KOPT-K1 (cell line): ENCODE results near the gene NADK2.
"Not testable (repeated sequence)": the region's sequence is repeated elsewhere in the genome, so short reads cannot be mapped to it uniquely, and the experiment has no call there.

Experiments used
- H3K27ac ChIP-seq: fragments of 200-600 bp; sonication (generic); 2 replicates; pipeline ENCODE4 v1.5.1; 2016; ENCODE audit warnings: antibody characterized with exemption, mild to moderate bottlenecking, low read depth, low read length; ENCODE audit not compliant: poor library complexity, severe bottlenecking
- H3K36me3 ChIP-seq: fragments of 200-600 bp; sonication (generic); 2 replicates; pipeline ENCODE4 v1.5.1; 2017; ENCODE audit warnings: antibody characterized with exemption, mild to moderate bottlenecking, low read length, moderate library complexity; ENCODE audit not compliant: insufficient read depth
- H3K9me3 ChIP-seq: fragments of 200-600 bp; sonication (generic); 2 replicates; pipeline ENCODE4 v1.5.1; 2017; ENCODE audit warnings: antibody characterized with exemption, low read length, mild to moderate bottlenecking; ENCODE audit not compliant: insufficient read depth, poor library complexity, severe bottlenecking

NADK2 gene

GRCh38 chr5:36200513-36200912 lies 41.2 kb downstream of the NADK2 start:
- Histone ChIP-seq H3K9me3 (no peaks in the 10 kb centered on the region), H3K27ac (no peak overlapping the region), H3K36me3 (peaks cover 74% of the 10 kb centered on the region)

- Histone ChIP-seq H3K27ac (no peak overlapping the region), H3K36me3 (peaks cover 76% of the 10 kb centered on the region), H3K9me3 (no peaks in the 10 kb centered on the region)
These were observed 42.1 kb downstream of the NADK2 start for GRCh38 chr5:36199620-36200019.

DNA sequence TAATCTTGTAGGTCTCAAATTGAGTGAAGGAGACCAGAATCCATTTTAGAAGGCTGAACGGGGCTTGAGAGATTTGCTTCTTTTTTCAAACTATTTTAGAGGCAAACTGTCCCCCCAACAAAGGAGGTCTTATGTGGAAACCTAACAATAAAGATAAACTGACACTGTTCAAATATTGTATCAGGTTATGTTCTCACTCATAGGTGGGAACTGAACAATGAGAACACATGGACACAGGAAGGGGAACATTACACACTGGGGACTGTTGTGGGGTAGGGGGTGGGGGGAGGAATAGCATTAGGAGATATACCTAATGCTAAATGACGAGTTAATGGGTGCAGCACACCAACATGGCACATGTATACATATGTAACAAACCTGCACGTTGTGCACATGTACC lies 42.9 kb downstream of the NADK2 start:
- H3K9me3 ChIP-seq, H3K27ac ChIP-seq: not testable (repeated sequence)
- peaks cover 80% of the 10 kb centered on the region for H3K36me3 ChIP-seq

DNA sequence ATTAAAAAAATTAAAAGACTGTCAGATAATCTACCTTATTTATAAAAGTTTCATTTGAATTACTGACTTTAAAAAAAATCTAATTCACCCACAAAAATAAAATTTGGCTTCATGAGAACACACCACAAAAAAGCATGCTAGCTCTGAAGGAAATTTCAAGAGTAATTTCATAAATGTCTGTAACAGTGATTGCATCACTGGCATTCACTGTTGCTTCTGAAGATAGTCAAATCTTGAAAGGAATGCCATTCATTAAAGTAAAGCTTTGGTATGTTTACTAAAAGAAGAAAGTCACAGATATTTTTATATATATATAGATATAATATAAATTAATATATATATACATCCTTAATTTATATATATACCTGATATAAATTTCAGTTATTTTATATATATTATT lies 43.4 kb downstream of the NADK2 start:
- Histone ChIP-seq H3K36me3 (peaks cover 80% of the 10 kb centered on the region), H3K27ac (no peak overlapping the region), H3K9me3 (no peaks in the 10 kb centered on the region)

- Histone ChIP-seq H3K36me3 (peaks cover 82% of the 10 kb centered on the region), H3K9me3 (no peaks in the 10 kb centered on the region)
These were observed 48.0 kb downstream of the NADK2 start for GRCh38 chr5:36193746-36194145.

DNA sequence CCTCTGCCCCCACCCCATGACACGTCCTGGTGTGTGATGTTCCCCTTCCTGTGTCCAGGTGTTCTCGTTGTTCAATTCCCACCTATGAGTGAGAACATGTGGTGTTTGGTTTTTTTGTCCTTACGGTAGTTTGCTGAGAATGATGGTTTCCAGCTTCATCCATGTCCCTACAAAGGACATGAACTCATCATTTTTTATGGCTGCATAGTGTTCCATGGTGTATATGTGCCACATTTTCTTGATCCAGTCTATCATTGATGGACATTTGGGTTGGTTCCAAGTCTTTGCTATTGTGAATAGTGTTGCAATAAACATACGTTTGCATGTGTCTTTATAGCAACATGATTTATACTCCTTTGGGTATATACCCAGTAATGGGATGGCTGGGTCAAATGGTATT lies 57.3 kb downstream of the NADK2 start:
- peaks cover 52% of the 10 kb centered on the region for H3K36me3 ChIP-seq
- not testable (repeated sequence) for H3K9me3 ChIP-seq

More at GRCh38 chr5:36193746-36194145, 48.0 kb downstream of the NADK2 start:
- no peak overlapping the region for H3K27ac ChIP-seq

GRCh38 chr5:36181774-36182173 lies 60.0 kb downstream of the NADK2 start:
- no peak overlapping the region for H3K27ac ChIP-seq
- no peaks in the 10 kb centered on the region for H3K9me3 ChIP-seq
- peaks cover 78% of the 10 kb centered on the region for H3K36me3 ChIP-seq

More for the DNA sequence above, 57.3 kb downstream of the NADK2 start:
- H3K27ac ChIP-seq, result not testable (repeated sequence)

DNA sequence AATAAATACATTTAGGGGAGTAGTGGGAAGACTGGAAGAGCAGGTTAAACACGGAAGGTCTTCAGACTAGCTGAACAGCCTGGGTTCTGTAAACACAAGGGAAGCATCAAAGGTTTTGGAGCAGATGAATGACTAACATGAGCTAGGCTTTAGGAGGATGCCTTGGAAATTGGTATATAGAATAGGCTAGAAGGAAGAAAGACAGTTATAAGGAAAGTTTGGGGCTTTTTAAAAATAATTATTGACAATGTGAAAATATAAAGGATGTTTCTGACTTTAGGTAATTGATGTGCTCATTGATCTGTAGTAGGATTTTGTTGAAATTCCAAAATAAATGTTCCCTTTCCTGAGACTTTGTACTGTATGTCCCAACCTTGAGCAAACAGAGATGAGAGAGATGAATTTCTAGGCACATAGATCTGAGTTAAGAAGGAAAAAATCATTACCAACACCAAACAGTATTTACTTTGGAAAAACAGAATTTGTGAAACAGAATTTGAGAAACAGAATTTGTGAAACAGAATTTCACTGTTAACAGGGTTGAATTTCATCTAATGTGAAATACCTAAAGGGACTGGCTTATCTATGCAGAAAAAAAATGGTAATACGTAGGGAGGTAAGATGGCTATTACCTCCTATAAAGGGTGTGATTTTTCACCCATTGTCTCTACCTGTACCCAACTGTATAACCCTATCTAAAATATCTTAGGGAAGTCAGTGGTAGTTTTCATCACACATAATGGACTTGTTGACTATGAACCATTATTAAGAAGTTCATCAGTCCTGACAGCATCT lies 61.0 kb downstream of the NADK2 start:
- Histone ChIP-seq H3K9me3 (no peaks in the 10 kb centered on the region), H3K27ac (no peak overlapping the region), H3K36me3 (peaks cover 85% of the 10 kb centered on the region)

DNA sequence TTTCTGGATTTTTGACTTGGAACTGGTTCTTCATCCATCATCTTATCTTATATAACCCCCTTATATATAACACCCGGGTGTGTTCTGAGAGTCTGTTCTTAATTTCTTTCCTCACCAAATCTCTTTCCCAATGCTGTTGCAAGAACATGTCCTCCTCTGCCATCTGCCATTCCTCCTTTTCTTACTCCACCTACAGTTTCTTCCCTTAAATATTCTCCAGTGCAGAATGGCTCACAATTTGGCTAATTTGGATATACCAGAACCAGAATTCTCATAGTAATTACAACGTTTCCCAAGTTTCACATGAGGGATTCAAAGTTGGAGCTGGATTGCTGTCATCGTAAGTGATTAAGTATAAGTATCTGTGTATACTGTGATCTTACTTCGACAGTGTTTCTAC lies 61.8 kb downstream of the NADK2 start:
- Histone ChIP-seq H3K27ac (no peak overlapping the region), H3K36me3 (peaks cover 94% of the 10 kb centered on the region), H3K9me3 (no peaks in the 10 kb centered on the region)

- peaks cover 96% of the 10 kb centered on the region for H3K36me3 ChIP-seq
- H3K27ac ChIP-seq, result no peak overlapping the region
These were observed 63.2 kb downstream of the NADK2 start for GRCh38 chr5:36178524-36178890.

GRCh38 chr5:36177715-36178523 lies 63.8 kb downstream of the NADK2 start:
- Histone ChIP-seq H3K36me3 (peaks cover 97% of the 10 kb centered on the region), H3K27ac (no peak overlapping the region), H3K9me3 (no peaks in the 10 kb centered on the region)

More at GRCh38 chr5:36178524-36178890, 63.2 kb downstream of the NADK2 start:
- no peaks in the 10 kb centered on the region for H3K9me3 ChIP-seq

DNA sequence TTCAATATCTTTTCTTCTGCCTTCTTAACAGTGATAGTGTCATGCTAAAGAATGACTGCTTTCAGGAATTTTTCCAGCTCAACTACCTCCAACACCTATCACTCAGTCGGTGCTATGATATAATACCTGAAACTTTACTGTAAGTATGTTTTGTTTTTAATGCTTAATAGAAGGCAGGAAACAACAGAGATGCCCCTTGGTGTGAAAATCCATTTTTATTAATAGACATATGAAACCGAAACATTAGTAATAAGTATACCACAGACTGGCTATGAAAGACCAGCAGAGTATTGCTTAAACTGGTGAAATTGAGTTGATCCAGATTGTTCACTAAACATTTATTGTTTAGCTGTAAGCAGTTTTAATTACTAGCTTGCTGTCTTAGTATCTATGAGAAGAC lies 64.6 kb downstream of the NADK2 start:
- H3K27ac ChIP-seq, result no peak overlapping the region
- H3K36me3 ChIP-seq, result peaks cover 97% of the 10 kb centered on the region

DNA sequence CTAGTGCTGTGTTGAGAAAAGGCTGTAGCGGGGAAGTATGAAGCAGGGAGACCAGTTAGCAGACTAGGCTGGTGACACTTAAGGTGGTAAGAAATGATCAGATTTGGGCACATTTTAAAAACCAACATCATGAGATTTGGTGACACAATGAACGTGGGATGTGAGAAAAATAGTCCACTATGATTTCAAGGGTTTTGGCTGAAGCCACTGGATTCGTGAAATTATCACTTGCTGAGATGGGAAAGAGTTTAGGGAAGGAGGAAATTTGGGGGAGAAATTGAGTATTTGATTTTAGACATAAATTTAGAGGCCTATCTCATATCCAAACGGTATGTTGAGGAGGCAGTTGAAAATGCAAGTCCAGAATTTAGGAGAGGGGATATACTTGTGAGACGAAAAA lies 66.7 kb downstream of the NADK2 start:
- Histone ChIP-seq H3K27ac (no peak overlapping the region), H3K9me3 (no peaks in the 10 kb centered on the region), H3K36me3 (peaks cover 97% of the 10 kb centered on the region)

More for the DNA sequence above, 64.6 kb downstream of the NADK2 start:
- H3K9me3 ChIP-seq, result no peaks in the 10 kb centered on the region

DNA sequence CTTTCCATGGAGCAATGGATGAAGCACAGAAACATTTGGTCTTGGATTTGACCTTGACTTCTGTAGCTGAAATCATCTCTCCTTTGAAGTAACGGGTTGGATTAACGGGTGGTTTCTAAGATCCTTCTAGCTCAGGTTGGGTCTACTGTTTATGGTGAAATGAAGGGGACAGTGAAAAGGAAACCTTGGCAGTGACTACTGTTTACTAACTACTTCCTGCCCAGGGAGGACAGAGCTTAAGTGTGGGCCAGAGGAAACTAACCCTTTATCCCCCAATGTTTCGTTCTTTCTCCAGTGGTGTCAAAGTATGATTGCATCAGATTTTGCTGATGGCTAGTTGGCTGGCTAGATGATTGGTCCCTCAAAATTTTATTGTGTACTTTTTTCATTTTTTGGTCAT lies 67.6 kb downstream of the NADK2 start:
- Histone ChIP-seq H3K36me3 (peaks cover 97% of the 10 kb centered on the region), H3K27ac (no peak overlapping the region), H3K9me3 (no peaks in the 10 kb centered on the region)

- peaks cover 97% of the 10 kb centered on the region for H3K36me3 ChIP-seq
- H3K9me3 ChIP-seq, result no peaks in the 10 kb centered on the region
- no peak overlapping the region for H3K27ac ChIP-seq
These were observed 68.3 kb downstream of the NADK2 start for GRCh38 chr5:36173426-36173825.
